ENCODE results near the gene IPO13.

Gene IPO13

GRCh38 chr1:43976045-43976444 is 29.3 kb downstream of the IPO13 start:
- DNase-seq: no peak

GRCh38 chr1:43976890-43977289 is 30.1 kb downstream of the IPO13 start:
- DNase-seq: no peak

DNA sequence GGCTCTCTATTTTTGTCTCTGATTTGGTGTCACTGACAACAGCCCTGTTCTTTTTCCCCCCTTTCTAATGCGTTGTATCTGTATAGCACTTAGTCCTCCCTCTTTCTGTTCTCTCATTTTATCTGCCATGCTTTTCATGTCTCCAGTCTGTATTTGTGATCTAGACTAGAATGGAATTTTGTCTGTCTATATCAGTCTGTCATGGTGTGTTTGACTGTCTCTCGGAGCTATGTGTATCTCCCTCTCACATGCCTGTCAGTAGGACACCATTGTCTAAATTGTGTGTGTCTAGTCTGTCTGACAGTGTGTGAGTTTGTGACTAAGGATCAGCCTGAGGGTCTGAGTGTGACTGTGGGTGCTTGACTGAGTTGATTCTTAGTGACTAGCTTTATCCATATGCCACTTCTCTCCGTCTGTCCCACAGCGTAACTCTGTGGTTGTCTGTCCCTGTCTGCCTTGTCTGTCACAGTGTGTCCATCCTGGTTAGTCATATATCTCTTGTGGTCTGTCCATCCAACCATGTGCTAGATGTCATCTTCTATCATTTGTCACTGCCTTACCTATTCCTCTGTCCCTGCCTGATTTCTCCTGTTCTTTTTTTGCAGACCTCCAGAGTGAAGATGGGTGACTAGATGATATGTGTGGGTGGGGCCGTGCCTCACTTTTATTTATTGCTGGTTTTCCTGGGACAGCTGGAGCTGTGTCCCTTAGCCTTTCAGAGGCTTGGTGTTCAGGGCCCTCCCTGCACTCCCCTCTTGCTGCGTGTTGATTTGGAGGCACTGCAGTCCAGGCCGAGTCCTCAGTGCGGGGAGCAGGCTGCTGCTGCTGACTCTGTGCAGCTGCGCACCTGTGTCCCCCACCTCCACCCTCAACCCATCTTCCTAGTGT is 30.9 kb downstream of the IPO13 start:
- no peak for DNase-seq

DNA sequence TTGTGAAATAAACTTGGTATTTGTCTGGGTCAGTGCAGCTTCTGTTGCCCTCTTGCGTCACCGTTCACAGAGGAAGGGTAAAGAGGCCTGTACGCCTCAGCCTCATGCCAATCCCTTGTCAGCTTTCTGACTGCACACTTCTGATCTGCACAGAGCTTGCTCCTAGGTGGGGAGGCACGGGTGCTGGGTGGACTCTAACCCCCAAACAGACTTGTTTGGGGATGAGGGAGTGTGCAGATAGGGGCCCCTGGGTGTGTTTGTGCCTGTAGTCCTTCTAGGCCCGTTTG is 31.5 kb downstream of the IPO13 start:
- no peak for DNase-seq

- DNase-seq: no peak
Measured at GRCh38 chr1:43978551-43979260, 32.0 kb downstream of the IPO13 start, which contains the start of gene B4GALT2. B4GALT2 (plus strand) TSS chr1:43979210; CDS start chr1:43981161, 1,951 bp downstream.

DNA sequence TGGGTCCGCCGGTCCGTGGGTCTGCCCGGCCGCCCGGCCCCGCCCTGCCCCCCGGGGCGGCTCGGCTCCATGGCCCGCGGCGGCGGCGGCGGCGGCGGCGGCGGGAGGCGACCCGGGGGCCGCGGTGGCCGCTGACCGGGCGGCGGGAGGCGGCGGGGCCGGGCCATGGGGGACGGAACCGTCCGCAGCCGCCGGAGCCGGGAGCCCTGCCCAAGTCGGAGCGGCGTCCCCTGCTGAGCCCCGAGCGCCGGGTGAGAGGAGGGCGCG is 32.4 kb downstream of the IPO13 start:
- no peak for DNase-seq

DNA sequence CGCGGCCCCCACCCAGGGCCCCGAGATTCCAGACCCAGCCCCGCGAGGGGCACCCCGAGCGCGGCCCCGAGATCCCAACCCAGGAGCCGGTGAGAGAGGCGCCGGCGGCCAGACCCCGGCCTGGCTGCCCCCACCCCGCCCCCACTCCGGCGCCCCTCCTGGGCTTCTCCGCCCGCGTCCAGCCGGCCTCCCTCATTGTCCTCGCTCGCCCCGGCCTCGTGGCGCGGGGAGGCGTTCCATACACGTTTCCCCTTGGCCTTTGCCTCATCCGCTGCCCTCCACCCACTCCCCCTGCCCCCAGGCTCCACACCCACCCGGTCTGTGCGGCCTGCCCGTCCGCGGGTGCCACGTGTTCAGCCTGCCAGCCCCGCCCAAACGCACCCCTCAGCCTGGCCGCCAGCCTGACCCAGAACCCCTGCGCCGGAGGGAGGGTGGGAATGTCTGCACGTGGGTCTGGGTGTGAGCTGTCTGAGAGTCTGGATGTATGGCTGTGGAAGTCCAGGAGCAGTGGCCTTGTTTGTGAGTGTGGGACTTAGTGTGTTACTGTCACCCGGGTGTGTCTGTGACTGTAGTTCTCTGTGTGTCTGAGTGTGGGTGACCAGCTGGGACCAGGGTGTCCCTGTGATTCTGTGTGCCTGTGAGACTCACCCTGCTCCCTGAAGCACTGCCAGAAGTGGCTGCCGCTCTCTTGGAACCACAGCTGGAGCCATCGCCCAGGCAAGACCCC is 32.9 kb downstream of the IPO13 start:
- DNase-seq: no peak

DNA sequence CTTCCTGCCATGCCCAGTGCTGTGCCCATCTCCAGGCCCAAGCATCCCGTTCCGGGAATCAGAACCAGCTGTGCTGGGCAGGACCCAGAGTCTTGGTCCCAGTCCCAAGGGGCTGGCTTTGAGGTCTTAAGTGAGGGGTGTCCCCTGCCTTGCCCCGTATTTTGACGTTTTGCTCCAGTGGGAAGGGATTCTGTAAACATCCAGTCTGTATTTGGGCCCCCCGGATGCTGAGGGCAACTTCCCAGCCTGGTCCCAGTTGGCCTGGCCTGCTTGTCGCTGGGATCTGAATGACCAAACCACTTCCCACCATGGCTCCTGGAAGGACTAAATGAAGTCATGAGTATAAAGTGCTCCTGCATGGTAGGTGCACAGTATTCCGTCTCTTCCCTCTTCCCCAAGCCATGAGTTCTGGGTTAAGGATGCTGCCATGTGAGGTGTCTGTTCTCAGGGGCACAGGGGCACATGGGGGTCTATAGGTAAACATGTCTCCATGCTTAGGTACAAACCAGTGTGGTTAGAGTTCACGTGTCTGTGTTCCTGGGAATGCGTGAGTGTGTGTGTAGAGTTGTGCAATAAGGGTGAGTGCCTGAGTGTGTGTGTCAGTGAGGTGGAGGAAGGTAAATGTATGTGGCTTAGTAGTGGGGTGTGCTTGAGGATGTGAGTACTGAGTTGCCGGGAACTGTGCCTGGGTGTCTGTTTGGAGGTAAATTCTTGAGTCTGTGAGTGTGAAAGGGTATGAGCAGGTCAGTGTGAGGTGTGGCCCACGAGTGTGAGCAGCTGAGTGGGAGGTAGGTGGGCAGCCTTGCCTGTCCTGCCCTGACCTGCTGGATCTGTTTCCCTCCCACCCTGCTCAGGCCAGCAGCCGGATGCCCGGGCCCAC is 33.7 kb downstream of the IPO13 start:
- DNase-seq: no peak

- no peak for DNase-seq
Measured at GRCh38 chr1:43981135-43981491, 34.4 kb downstream of the IPO13 start.

- DNase-seq: no peak
Measured at GRCh38 chr1:43981636-43982035, 34.9 kb downstream of the IPO13 start.

- DNase-seq: no peak
Measured at GRCh38 chr1:43982241-43982640, 35.5 kb downstream of the IPO13 start.

DNA sequence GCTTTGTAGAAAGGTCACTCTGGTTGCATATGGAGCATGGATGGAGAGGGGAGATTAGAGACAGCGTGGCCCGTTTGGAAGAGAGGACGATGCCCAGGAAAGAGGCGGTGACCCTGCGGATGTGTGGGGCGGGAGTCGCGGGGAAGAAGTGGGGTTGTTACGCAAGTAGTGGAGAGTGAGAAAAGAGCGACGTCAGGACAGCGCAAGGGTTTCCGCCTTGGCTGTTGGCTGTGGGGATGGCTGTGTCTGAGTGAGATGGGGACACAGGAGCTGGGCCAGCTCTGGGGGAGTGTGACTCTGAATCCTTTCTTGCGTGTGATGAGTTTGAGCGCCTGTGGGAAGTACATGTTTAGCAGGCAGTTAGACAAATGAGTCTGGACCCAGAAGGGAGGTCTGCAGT is 36.1 kb downstream of the IPO13 start:
- no peak for DNase-seq

- DNase-seq: no peak
Measured at GRCh38 chr1:43983253-43983899, 36.6 kb downstream of the IPO13 start.

DNA sequence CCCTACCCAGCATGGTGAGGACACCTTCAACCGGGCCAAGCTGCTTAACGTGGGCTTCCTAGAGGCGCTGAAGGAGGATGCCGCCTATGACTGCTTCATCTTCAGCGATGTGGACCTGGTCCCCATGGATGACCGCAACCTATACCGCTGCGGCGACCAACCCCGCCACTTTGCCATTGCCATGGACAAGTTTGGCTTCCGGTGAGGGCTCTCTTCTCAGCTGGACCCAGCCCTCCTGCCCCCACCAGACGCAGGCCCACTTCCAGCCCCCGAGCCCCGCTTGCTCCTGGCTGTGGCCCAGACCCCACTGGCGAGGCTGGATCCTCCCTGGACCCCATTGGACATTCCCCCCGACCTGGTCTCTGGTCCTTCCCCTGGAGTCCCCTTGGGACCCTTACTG is 38.1 kb downstream of the IPO13 start:
- DNase-seq: no peak

DNA sequence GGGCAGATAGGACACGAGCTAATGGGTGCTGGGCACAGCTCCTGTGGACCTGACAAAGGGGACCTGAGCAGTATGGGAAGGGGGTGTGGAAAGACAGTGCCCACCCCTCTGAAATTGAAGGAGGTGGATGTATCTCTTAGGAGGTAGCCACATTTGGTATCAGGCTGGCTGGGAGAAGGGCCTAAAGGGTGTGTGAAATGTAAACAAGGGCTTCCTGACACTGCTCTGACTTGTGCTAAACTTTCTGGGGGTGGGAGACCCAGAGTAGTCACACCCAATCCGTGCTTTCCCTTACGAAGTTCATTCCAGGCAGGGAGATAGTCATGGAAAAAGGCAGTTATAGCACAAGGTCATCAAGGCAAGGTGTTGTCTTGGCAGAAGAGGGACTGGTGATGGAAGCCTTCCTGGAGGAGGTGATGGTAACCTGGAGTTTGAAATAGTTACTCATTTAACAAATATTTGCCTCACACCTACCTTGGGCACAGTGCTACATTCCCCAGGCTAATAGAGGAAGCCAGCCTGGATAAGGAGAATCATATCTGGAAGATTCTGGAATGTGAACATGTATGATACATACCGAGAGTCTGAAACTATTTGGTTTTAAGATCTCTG is 39.3 kb downstream of the IPO13 start:
- no peak for DNase-seq

GRCh38 chr1:43986712-43987111 is 40.0 kb downstream of the IPO13 start:
- DNase-seq: no peak

DNA sequence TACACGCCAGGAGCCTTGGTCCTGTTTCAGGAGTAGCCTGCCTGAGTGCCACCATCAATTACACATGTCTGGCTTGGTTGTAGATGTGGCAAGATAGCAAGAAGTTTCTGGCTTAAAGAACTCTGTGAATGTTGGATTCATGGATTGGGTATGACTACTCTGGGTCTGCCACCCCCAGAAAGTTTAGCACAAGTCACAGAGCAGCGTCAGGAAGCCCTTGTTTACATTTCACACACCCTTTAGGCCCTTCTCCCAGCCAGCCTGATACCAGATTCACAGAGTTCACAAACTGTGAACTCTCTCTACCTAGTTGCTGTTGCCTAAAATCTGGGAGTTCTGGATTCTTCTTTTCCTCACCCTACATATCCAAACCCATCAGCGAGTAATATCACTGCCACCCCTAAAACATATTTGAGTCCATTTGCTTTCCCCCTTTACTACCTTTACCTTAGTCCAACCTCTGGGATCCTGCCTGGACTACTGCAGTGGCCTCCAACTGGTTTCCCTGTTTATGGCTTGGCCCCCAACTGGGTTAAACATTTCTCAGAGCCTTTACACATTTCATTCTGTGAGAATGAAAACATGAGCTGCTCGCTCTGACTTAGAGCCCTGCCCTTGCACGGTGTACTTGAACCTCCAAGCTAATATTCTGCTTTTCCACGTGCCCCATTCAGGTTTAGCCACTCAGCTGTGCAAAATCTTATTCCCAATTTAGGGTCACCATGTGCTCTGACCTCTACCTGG is 40.6 kb downstream of the IPO13 start:
- no peak for DNase-seq

GRCh38 chr1:43990271-43991199 is 43.8 kb downstream of the IPO13 start:
- no peak for DNase-seq

GRCh38 chr1:43991200-43991475 is 44.4 kb downstream of the IPO13 start:
- no peak for DNase-seq

DNA sequence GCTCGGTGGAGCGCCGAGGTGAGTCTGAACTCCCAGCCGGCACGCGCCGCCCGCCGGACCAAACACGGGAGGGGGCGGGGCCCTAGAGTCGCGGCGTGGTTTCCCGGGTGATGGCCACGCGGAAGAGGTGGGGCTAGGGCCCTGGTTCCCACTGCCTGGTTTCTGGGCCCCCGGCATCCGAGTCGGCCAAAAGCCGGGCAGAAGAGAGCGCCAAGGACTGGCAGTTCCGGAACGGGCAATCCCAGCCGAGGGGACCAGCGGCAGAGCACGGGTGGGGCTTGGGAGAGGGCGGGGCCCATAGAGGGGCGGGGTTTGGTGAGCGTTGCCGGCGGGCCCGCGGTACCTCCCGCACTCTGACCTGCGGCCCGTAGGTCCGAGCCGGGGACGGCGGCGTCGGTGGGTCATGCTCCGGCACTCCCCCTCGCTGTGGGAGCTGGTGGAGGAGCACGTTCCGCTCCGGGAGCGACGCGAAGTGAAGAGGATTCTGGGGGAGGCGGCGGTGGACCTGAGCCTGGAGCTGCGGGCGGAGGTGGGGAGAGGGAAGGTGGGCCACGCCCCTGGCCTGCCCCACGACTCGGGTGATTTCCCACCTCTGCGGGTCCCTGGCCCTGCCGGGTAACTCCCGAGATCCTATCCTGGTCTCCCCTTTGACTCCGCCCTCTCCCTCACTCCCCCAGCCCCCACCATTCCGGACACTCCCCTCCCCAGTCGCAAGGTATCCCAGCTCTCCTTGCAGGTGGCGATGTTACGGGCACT is 44.9 kb downstream of the IPO13 start, which contains the start of gene CCDC24:
TSS of gene CCDC24 (plus strand) at position 124 of the 756 bp plus-strand sequence. CDS start at position 404, 280 bp downstream.
- peak; percentile 82 for DNase-seq

Measured in DMS79 (cell line).